ENCODE measurements around the gene CLSTN3. TPM values are rescaled to one million over a fixed set of nuclear protein-coding genes. Genes with fewer than 3 reads are reported as not detected.

The CLSTN3 gene
- total RNA-seq, 1 donor from 2014 or later: 36.8 TPM

DNA sequence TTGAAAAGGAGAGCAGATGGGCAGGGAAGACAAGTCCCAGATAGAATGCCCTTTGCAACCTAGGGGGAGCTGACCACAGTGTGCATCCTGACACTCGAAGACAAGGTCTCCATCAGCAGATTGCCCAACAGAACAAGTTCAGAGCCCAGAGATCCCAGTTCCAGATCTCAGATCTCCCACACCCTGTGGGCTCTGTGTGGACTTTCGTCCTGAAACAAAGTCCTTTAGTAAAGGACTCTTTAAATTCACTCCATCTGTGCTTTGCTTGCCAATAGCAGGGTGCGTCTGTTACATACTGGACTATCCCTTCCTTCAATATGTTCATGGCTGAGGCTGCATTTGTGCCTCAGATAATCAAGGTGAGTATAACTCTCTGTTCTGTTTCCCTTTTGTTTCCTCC, 12.5 kb upstream of the CLSTN3 start:
- peaks cover 20% of the 10 kb centered on the region for H3K36me3 ChIP-seq
- no peak overlapping the region for H3K4me3 ChIP-seq
- H3K9me3 ChIP-seq: no peaks in the 10 kb centered on the region
- TF ChIP-seq, protein P1, sequence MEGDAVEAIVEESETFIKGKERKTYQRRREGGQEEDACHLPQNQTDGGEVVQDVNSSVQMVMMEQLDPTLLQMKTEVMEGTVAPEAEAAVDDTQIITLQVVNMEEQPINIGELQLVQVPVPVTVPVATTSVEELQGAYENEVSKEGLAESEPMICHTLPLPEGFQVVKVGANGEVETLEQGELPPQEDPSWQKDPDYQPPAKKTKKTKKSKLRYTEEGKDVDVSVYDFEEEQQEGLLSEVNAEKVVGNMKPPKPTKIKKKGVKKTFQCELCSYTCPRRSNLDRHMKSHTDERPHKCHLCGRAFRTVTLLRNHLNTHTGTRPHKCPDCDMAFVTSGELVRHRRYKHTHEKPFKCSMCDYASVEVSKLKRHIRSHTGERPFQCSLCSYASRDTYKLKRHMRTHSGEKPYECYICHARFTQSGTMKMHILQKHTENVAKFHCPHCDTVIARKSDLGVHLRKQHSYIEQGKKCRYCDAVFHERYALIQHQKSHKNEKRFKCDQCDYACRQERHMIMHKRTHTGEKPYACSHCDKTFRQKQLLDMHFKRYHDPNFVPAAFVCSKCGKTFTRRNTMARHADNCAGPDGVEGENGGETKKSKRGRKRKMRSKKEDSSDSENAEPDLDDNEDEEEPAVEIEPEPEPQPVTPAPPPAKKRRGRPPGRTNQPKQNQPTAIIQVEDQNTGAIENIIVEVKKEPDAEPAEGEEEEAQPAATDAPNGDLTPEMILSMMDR (IDR thresholded peaks at IDR 0.05): no peak
- no peak for DNase-seq
- H3K27me3 ChIP-seq (ENCODE audit: low read depth): no peaks in the 10 kb centered on the region
- ATAC-seq: no peak
- no peak overlapping the region for H3K27ac ChIP-seq
- peaks cover 13% of the 10 kb centered on the region for H3K4me1 ChIP-seq
- intact Hi-C loops (cut with DNase I): no loop called here

DNA sequence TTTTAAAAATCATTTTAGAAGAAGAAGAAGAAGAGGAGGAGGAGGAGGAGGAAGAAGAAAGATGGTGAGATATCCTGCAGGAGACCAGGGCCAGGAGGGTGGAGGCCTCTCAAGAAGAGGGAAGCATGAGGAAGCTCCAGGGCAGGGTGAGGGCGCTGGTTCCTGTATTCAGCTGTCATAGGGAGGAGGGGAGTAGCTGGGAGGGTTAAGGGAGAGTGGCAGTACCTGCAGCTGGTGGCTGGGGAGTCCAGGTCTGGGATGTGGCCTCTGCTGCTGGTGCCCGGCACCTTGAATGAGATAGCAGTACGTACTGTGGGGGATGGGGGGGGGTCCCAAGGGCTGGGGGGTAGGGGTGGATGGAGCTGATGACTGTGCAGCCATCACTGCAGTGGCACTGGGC, 11.3 kb upstream of the CLSTN3 start:
- no peaks in the 10 kb centered on the region for H3K27me3 ChIP-seq (ENCODE audit: low read depth)
- H3K4me1 ChIP-seq: peaks cover 14% of the 10 kb centered on the region
- TF ChIP-seq, protein P1 (IDR thresholded peaks at IDR 0.05): no peak
- DNase-seq: no peak
- H3K4me3 ChIP-seq: no peak overlapping the region
- H3K36me3 ChIP-seq: peaks cover 20% of the 10 kb centered on the region
- intact Hi-C loops (cut with DNase I): no loop called here
- H3K9me3 ChIP-seq: no peaks in the 10 kb centered on the region
- ATAC-seq: peak in 1 of 2 donors; percentile 21
- H3K27ac ChIP-seq: no peak overlapping the region

DNA sequence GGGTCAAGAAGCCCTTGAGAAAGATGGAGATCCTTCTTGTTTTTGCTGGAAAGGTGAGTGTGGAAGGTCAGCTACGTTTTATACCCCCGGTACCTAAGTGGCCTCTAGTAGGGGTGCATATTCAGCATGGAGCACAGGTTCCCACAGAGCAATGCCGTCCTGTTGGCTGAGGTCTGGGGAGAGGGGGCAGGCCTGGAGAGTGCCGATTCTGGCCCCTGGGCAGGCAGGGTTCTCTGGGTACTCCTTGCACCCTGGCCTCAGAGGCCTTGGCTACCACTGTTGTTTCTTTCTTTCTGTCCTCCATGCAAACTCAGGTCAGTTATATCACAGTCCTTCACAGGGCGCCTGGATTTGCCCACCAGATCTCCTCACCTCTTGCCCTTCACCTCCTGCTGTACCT, 10.0 kb upstream of the CLSTN3 start:
- H3K4me1 ChIP-seq: peaks cover 14% of the 10 kb centered on the region
- no peaks in the 10 kb centered on the region for H3K9me3 ChIP-seq
- ATAC-seq (no peak), DNase-seq (no peak)
- no peak overlapping the region for H3K27ac ChIP-seq
- intact Hi-C loops (cut with DNase I): no loop called here
- H3K36me3 ChIP-seq: peaks cover 20% of the 10 kb centered on the region
- TF ChIP-seq, protein P1 (IDR thresholded peaks at IDR 0.05): no peak
- H3K4me3 ChIP-seq: no peak overlapping the region
- no peaks in the 10 kb centered on the region for H3K27me3 ChIP-seq (ENCODE audit: low read depth)

DNA sequence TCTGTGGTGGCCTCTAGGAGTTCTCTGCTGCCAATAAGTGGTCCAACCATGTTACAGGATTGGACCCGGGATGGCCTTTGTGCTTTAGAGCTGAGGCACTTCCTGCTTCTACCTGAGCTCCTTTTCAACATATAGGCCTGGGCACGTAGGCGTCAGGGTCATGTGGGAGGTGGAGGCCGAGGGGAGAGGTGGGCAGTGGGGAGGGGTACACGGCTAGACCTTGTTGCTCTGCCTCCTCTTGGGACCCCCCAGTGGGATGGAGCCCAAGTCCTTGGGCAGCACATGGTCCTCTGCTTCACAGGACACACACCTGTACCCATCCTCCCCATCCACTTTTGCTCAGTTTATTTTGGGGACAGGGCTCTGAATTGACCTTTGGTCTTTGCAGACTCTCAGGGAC, 8.8 kb upstream of the CLSTN3 start:
- TF ChIP-seq, protein P1 (IDR thresholded peaks at IDR 0.05): no peak
- Histone ChIP-seq H3K27ac (no peak overlapping the region), H3K4me3 (no peak overlapping the region), H3K9me3 (no peaks in the 10 kb centered on the region), H3K36me3 (peaks cover 8% of the 10 kb centered on the region), H3K4me1 (peaks cover 14% of the 10 kb centered on the region), H3K27me3 (ENCODE audit: low read depth) (no peaks in the 10 kb centered on the region)
- DNase-seq (no peak), ATAC-seq (no peak)
- intact Hi-C loops (cut with DNase I): no loop called here

DNA sequence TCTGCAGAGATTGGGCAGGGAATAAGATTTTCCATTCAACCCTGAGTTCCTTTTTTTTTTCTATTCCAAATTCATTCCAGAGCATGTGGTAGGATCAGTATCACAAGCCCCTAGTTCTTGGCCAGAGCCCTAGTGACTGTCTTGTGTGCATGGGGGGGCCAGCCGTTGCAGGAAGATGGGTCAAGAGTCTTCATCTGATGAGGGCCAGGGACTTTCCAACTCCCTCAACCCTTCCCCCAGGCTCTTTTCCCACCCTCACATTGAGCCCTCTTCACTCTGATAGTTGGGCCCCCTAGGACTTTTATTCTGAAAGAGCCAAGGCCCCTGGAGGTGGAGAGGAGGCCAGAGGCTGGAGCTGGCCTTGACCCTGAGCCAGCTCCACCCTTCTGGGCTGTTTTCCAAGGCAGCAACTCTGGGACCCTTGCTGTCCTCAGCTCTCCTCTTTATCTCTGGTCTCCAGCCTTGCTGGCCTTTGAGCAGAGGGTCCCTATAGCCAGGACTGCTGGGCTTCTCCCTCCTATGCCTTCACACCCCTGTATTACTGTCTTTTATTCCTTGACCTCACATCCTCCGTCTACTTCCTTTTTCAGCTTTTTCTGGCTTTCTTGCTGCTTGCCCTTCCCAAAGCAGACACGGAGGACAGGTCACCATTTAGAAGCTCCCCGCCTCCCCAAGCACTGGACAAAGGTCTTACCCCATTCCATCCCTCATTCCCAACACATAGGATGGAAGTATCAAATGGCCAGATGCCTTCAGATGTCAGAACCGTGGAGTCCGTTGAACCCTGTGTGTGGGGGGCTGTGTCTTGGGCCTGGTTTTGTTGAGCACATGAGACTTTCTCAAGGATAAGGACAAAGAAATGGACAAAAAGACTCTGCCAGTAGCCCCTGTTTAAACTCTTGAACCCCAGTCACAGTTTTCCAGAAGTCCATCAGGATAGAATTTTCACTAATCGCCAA, 7.1 kb upstream of the CLSTN3 start:
- no peaks in the 10 kb centered on the region for H3K36me3 ChIP-seq
- no peak for DNase-seq
- peak; percentile 4 to 5 for ATAC-seq
- no peaks in the 10 kb centered on the region for H3K9me3 ChIP-seq
- TF ChIP-seq, protein P1 (IDR thresholded peaks at IDR 0.05): no peak
- H3K4me3 ChIP-seq: no peak overlapping the region
- no peaks in the 10 kb centered on the region for H3K27me3 ChIP-seq (ENCODE audit: low read depth)
- H3K4me1 ChIP-seq: peaks cover 14% of the 10 kb centered on the region
- intact Hi-C loops (cut with DNase I): no loop called here
- no peak overlapping the region for H3K27ac ChIP-seq
